ENCODE measurements around the gene ZFP2. TPM values are rescaled to one million over a fixed set of nuclear protein-coding genes. Genes with fewer than 3 reads are reported as not detected.

The ZFP2 gene
- total RNA-seq, 1 experiment from 2014 or later, result not detected

DNA sequence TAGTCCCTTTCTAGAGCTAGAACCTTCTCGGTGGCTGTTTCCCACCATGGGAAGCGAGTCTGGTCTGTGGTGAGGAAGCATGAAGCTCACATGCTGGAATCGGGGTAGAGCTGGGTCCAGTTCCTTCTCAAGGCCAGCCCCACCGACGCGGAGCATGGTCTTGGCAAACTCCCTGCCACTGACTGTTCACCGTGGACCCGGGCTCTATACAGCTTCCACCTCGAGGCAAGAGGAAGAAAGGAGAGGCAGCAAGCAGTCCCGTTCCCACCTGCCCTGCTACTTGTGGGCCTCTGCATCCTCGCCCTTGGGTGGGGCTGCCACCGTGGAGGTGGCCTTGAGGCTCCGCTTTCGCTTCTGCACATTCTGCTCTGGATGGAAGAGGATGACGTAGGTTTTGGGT, 85.7 kb downstream of the ZFP2 start:
- no peak for DNase-seq (ENCODE audit: low spot score)

Other genes with a start within 250 kb of the ZFP2 start
- 13.2 and 14.1 TPM in 2 replicates for gene ZNF354A, start 165.3 kb upstream of the ZFP2 start, total RNA-seq (2014; rRNA removed; shearing (Covaris generic))
- 4.8 and 7.8 TPM in 2 replicates for gene ZNF354B, start 36.0 kb upstream of the ZFP2 start, total RNA-seq (2014; rRNA removed; shearing (Covaris generic))
- 0.72 TPM in 1 of 2 replicates, not detected in the other for gene ZNF454, start 45.3 kb downstream of the ZFP2 start, total RNA-seq (2014; rRNA removed; shearing (Covaris generic))
- gene GRM6, start 99.4 kb downstream of the ZFP2 start, total RNA-seq (2014; rRNA removed; shearing (Covaris generic)), result not detected in 2 replicates
- 0.76 and 1.4 TPM in 2 replicates for gene ZNF879, start 127.9 kb downstream of the ZFP2 start, total RNA-seq (2014; rRNA removed; shearing (Covaris generic))
- not detected in 2 replicates for gene ZNF354C, start 164.5 kb downstream of the ZFP2 start, total RNA-seq (2014; rRNA removed; shearing (Covaris generic))

All from H4 (cell line).